Epidermal melanocyte (primary cell): Measurements from ENCODE around the gene PPP2R3B.

ENCODE experiments used
- DNase-seq: peaks from one replicate; pipeline ENCODE4 v3.0.0; 2011; ENCODE audit warnings: low spot score; ENCODE audit not compliant: insufficient read length

The PPP2R3B gene

DNA sequence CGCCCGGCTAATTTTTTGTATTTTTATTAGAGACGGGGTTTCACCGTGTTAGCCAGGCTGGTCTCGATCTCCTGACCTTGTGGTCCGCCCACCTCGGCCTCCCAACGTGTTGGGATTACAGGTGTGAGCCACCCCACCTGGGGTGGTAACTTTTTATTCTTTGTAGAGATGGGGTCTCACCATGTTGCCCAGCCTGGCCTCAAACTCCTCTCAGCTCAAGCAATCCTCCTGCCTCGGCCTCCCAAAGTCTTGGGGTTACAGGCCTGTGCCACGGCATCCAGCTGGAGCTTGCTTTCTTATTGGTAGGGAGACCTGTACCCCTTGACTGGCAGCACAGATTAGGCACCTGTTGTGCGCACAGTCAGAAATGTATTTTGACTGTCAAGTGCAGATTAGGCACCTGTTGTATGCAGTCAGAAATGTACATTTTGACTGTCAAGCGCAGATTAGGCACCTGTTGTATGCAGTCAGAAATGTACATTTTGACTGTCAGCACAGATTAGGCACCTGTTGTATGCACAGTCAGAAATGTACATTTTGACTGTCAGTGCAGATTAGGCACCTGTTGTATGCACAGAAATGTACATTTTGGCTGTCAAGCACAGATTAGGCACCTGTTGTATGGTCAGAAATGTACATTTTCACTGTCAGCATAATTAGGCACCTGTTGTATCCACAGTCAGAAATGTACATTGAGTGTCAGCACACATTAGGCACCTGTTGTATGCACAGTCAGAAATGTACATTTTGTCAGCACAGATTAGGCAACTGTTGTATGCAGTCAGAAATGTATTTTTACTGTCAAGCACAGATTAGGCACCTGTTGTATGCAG is 80.7 kb downstream of the PPP2R3B start:
- peak; percentile 11 for DNase-seq

- DNase-seq = peak; percentile 10
Measured at GRCh38 chrX:302975-303374, 83.7 kb downstream of the PPP2R3B start.

- DNase-seq = no peak
Measured at GRCh38 chrX:300334-300733, 86.4 kb downstream of the PPP2R3B start.

- peak; percentile 17 for DNase-seq
Measured at GRCh38 chrX:298993-299392, 87.7 kb downstream of the PPP2R3B start.

DNA sequence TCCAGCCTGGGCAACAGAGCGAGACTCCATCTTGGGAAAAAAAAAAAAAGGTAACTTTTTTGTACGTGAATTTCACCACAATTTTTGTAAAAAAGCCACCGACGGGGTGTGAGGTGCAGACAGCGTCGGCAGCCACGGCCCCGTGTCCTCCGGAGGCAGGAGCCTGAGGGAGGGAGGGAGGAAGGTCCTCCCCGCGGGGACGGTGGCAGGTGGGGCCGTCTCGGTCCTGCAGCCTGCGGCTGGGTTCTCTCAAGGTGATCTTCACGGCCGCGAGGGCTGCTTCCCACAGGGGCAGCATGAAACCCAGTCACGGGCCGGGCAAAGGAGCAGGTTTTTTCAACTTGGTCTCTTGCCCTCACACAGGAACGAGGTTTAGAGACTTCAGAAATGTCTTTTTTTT is 91.6 kb downstream of the PPP2R3B start:
- peak; percentile 11 for DNase-seq

GRCh38 chrX:292900-293897 is 93.5 kb downstream of the PPP2R3B start:
- DNase-seq = peak; percentile 13

GRCh38 chrX:291411-291901 is 95.3 kb downstream of the PPP2R3B start:
- peak; percentile 3 for DNase-seq

GRCh38 chrX:290476-291166 is 96.1 kb downstream of the PPP2R3B start:
- DNase-seq = no peak

DNA sequence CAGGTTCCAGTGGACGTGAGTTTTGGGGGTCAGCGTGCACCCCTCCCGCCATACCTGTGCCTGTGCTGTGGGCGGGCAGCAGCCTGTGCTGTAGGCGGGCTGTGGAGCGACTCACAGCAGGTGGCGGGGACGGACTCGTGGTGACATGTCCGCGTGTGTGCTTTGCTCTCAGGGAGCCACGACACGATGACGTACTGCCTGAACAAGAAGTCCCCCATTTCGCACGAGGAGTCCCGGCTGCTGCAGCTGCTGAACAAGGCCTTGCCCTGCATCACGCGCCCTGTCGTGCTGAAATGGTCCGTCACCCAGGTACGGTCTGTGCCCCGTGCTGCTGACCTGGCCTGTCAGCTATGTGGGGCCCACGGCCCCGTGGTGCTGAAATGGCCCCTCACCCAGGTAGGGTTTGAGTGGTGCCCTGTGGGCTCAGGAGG is 98.1 kb downstream of the PPP2R3B start:
- no peak for DNase-seq

DNA sequence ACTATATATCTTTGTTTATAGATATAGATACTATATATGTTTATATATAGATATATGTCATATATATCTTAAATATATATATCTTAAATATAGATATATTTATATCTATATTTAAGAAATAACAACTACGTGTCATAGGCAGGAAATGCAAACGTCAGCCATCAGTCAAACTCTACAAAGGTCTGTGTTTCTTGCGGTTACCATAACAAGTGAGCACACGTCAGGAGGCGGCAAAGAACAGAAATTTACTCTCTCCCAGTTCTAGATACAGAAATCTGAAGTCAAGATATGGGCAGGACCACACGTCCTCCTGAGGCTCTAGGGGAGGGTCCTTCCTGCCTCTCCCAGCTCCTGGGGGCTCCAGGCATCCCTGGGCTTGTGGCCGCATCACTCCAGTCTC is 99.0 kb downstream of the PPP2R3B start:
- DNase-seq = no peak

- DNase-seq = peak; percentile 15
Measured at GRCh38 chrX:285076-285677, 101.5 kb downstream of the PPP2R3B start.
